ENCODE measurements around the gene LSM12. TPM values are rescaled to one million over a fixed set of nuclear protein-coding genes. Genes with fewer than 3 reads are reported as not detected.
"Not testable (repeated sequence)": the region's sequence is repeated elsewhere in the genome, so short reads cannot be mapped to it uniquely, and the experiment has no call there.

LSM12 gene
- total and polyA plus RNA-seq, 4 donors: 22.2 to 48.0 (median 33.1) TPM

GRCh38 chr17:44004077-44004760, 62.3 kb downstream of the LSM12 start, which contains the start of gene NAGS:
Gene NAGS (plus strand): TSS chr17:44004622. CDS start chr17:44004664, 42 bp downstream.
- no peak for DNase-seq (ENCODE audit: low read depth in 4 of 6, low spot score in 6 of 6)
- peaks cover 62% of the 10 kb centered on the region for H3K27me3 ChIP-seq (ENCODE audit: control insufficient read depth, insufficient read depth, low read length)
- WGBS (ENCODE audit: insufficient coverage): 2% methylated on average over 24 of the region's 25 CpGs
- no peak within 1 kb of the TSS for H3K4me3 ChIP-seq (ENCODE audit: low read depth, low read length)
- H3K27ac ChIP-seq (ENCODE audit: low read depth, low read length): no peak within 1 kb of the TSS
- peaks cover 40% of the 10 kb centered on the region for H3K4me1 ChIP-seq (ENCODE audit: control insufficient read depth, insufficient read depth, low read length)
- peaks cover 11% of the 10 kb centered on the region for H3K36me3 ChIP-seq (ENCODE audit: control insufficient read depth, insufficient read depth, low read length)
- no peaks in the 10 kb centered on the region for H3K9me3 ChIP-seq (ENCODE audit: control insufficient read depth, insufficient read depth, low read length)

GRCh38 chr17:44002141-44002848, 64.2 kb downstream of the LSM12 start:
- Histone ChIP-seq H3K27me3 (ENCODE audit: control insufficient read depth, insufficient read depth, low read length) (peaks cover 50% of the 10 kb centered on the region), H3K9me3 (ENCODE audit: control insufficient read depth, insufficient read depth, low read length) (no peaks in the 10 kb centered on the region), H3K36me3 (ENCODE audit: control insufficient read depth, insufficient read depth, low read length) (peaks cover 2% of the 10 kb centered on the region), H3K4me3 (ENCODE audit: low read depth, low read length) (no peak overlapping the region), H3K4me1 (ENCODE audit: control insufficient read depth, insufficient read depth, low read length) (peaks cover 32% of the 10 kb centered on the region), H3K27ac (ENCODE audit: low read depth, low read length) (no peak overlapping the region)
- no peak for DNase-seq (ENCODE audit: low read depth in 4 of 6, low spot score in 6 of 6)
- WGBS (ENCODE audit: insufficient coverage): 59% methylated on average over 7 of the region's 9 CpGs

- WGBS (ENCODE audit: insufficient coverage): no CpG with 5 or more reads among the region's 2 CpGs
- Histone ChIP-seq H3K27ac (ENCODE audit: low read depth, low read length) (no peak overlapping the region), H3K4me3 (ENCODE audit: low read depth, low read length) (no peak overlapping the region), H3K4me1 (ENCODE audit: control insufficient read depth, insufficient read depth, low read length) (peaks cover 24% of the 10 kb centered on the region), H3K9me3 (ENCODE audit: control insufficient read depth, insufficient read depth, low read length) (no peaks in the 10 kb centered on the region), H3K36me3 (ENCODE audit: control insufficient read depth, insufficient read depth, low read length) (no peaks in the 10 kb centered on the region), H3K27me3 (ENCODE audit: control insufficient read depth, insufficient read depth, low read length) (peaks cover 43% of the 10 kb centered on the region)
- DNase-seq (ENCODE audit: low read depth in 4 of 6, low spot score in 6 of 6): no peak
These were observed 65.0 kb downstream of the LSM12 start for GRCh38 chr17:44001461-44001920.

- 80% methylated on average over 6 of the region's 6 CpGs for WGBS (ENCODE audit: insufficient coverage)
- no peak overlapping the region for H3K27ac ChIP-seq (ENCODE audit: low read depth, low read length)
- no peaks in the 10 kb centered on the region for H3K36me3 ChIP-seq (ENCODE audit: control insufficient read depth, insufficient read depth, low read length)
- no peaks in the 10 kb centered on the region for H3K9me3 ChIP-seq (ENCODE audit: control insufficient read depth, insufficient read depth, low read length)
- peaks cover 43% of the 10 kb centered on the region for H3K27me3 ChIP-seq (ENCODE audit: control insufficient read depth, insufficient read depth, low read length)
- peaks cover 18% of the 10 kb centered on the region for H3K4me1 ChIP-seq (ENCODE audit: control insufficient read depth, insufficient read depth, low read length)
- no peak for DNase-seq (ENCODE audit: low read depth in 4 of 6, low spot score in 6 of 6)
- H3K4me3 ChIP-seq (ENCODE audit: low read depth, low read length): no peak overlapping the region
These were observed 65.5 kb downstream of the LSM12 start for GRCh38 chr17:44000871-44001460.

- Histone ChIP-seq H3K36me3 (ENCODE audit: control insufficient read depth, insufficient read depth, low read length) (no peaks in the 10 kb centered on the region), H3K27ac (ENCODE audit: low read depth, low read length) (no peak overlapping the region), H3K9me3 (ENCODE audit: control insufficient read depth, insufficient read depth, low read length) (no peaks in the 10 kb centered on the region), H3K4me1 (ENCODE audit: control insufficient read depth, insufficient read depth, low read length) (peaks cover 12% of the 10 kb centered on the region), H3K27me3 (ENCODE audit: control insufficient read depth, insufficient read depth, low read length) (peaks cover 39% of the 10 kb centered on the region), H3K4me3 (ENCODE audit: low read depth, low read length) (no peak overlapping the region)
- WGBS (ENCODE audit: insufficient coverage): 96% methylated on average over 8 of the region's 12 CpGs
- DNase-seq (ENCODE audit: low read depth in 4 of 6, low spot score in 6 of 6): no peak
These were observed 66.2 kb downstream of the LSM12 start for GRCh38 chr17:44000141-44000860.

- Histone ChIP-seq H3K4me1 (ENCODE audit: control insufficient read depth, insufficient read depth, low read length) (peaks cover 11% of the 10 kb centered on the region), H3K27me3 (ENCODE audit: control insufficient read depth, insufficient read depth, low read length) (peaks cover 39% of the 10 kb centered on the region), H3K36me3 (ENCODE audit: control insufficient read depth, insufficient read depth, low read length) (no peaks in the 10 kb centered on the region), H3K4me3 (ENCODE audit: low read depth, low read length) (no peak overlapping the region), H3K27ac (ENCODE audit: low read depth, low read length) (no peak overlapping the region), H3K9me3 (ENCODE audit: control insufficient read depth, insufficient read depth, low read length) (no peaks in the 10 kb centered on the region)
- no peak for DNase-seq (ENCODE audit: low read depth in 4 of 6, low spot score in 6 of 6)
- WGBS (ENCODE audit: insufficient coverage): 89% methylated on average over 4 of the region's 4 CpGs
These were observed 67.4 kb downstream of the LSM12 start for GRCh38 chr17:43999024-43999423.

GRCh38 chr17:43998552-43998951, 67.9 kb downstream of the LSM12 start:
- no peaks in the 10 kb centered on the region for H3K9me3 ChIP-seq (ENCODE audit: control insufficient read depth, insufficient read depth, low read length)
- no peak overlapping the region for H3K4me3 ChIP-seq (ENCODE audit: low read depth, low read length)
- H3K36me3 ChIP-seq (ENCODE audit: control insufficient read depth, insufficient read depth, low read length): no peaks in the 10 kb centered on the region
- DNase-seq (ENCODE audit: low read depth in 4 of 6, low spot score in 6 of 6): no peak
- H3K27ac ChIP-seq (ENCODE audit: low read depth, low read length): no peak overlapping the region
- peaks cover 36% of the 10 kb centered on the region for H3K27me3 ChIP-seq (ENCODE audit: control insufficient read depth, insufficient read depth, low read length)
- WGBS (ENCODE audit: insufficient coverage): 90% methylated on average over 2 of the region's 3 CpGs
- H3K4me1 ChIP-seq (ENCODE audit: control insufficient read depth, insufficient read depth, low read length): peaks cover 11% of the 10 kb centered on the region

GRCh38 chr17:43997180-43997579, 69.3 kb downstream of the LSM12 start:
- not testable (repeated sequence) for DNase-seq (ENCODE audit: low read depth in 4 of 6, low spot score in 6 of 6); H3K36me3 ChIP-seq (ENCODE audit: control insufficient read depth, insufficient read depth, low read length); H3K4me3 ChIP-seq (ENCODE audit: low read depth, low read length); H3K27ac ChIP-seq (ENCODE audit: low read depth, low read length); H3K9me3 ChIP-seq (ENCODE audit: control insufficient read depth, insufficient read depth, low read length)
- WGBS (ENCODE audit: insufficient coverage): 92% methylated on average over 5 of the region's 5 CpGs
- peaks cover 11% of the 10 kb centered on the region for H3K4me1 ChIP-seq (ENCODE audit: control insufficient read depth, insufficient read depth, low read length)
- H3K27me3 ChIP-seq (ENCODE audit: control insufficient read depth, insufficient read depth, low read length): peaks cover 27% of the 10 kb centered on the region

GRCh38 chr17:43995150-43995471, 71.4 kb downstream of the LSM12 start:
- Histone ChIP-seq H3K27me3 (ENCODE audit: control insufficient read depth, insufficient read depth, low read length) (peaks cover 22% of the 10 kb centered on the region), H3K9me3 (ENCODE audit: control insufficient read depth, insufficient read depth, low read length) (no peaks in the 10 kb centered on the region)

More at GRCh38 chr17:43995150-43995471, 71.4 kb downstream of the LSM12 start:
- WGBS (ENCODE audit: insufficient coverage): 39% methylated on average over 3 of the region's 12 CpGs
- Histone ChIP-seq H3K4me1 (ENCODE audit: control insufficient read depth, insufficient read depth, low read length) (peaks cover 11% of the 10 kb centered on the region), H3K4me3 (ENCODE audit: low read depth, low read length) (no peak overlapping the region), H3K36me3 (ENCODE audit: control insufficient read depth, insufficient read depth, low read length) (no peaks in the 10 kb centered on the region), H3K27ac (ENCODE audit: low read depth, low read length) (no peak overlapping the region)
- no peak for DNase-seq (ENCODE audit: low read depth in 4 of 6, low spot score in 6 of 6)
